ENCODE results near the gene PHF2.

The PHF2 gene

GRCh38 chr9:93636172-93636661 lies 59.8 kb downstream of the PHF2 start:
- DNase-seq (ENCODE audit: low read depth) = no peak
- TF ChIP-seq CTCF (conservative IDR thresholded peaks at IDR 0.05; ENCODE audit: low read length) = no peak
- H3K4me3 ChIP-seq (ENCODE audit: low read length) = no peak overlapping the region

- DNase-seq (ENCODE audit: low read depth) = no peak
- TF ChIP-seq CTCF (conservative IDR thresholded peaks at IDR 0.05; ENCODE audit: low read length) = no peak
- H3K4me3 ChIP-seq (ENCODE audit: low read length) = no peak overlapping the region
These were observed 60.3 kb downstream of the PHF2 start for GRCh38 chr9:93636667-93637066.

- TF ChIP-seq CTCF (conservative IDR thresholded peaks at IDR 0.05; ENCODE audit: low read length) = no peak
- DNase-seq (ENCODE audit: low read depth) = no peak
- no peak overlapping the region for H3K4me3 ChIP-seq (ENCODE audit: low read length)
These were observed 61.5 kb downstream of the PHF2 start for GRCh38 chr9:93637886-93638285.

- no peak for DNase-seq (ENCODE audit: low read depth)
- no peak overlapping the region for H3K4me3 ChIP-seq (ENCODE audit: low read length)
- TF ChIP-seq CTCF (conservative IDR thresholded peaks at IDR 0.05; ENCODE audit: low read length) = no peak
These were observed 63.6 kb downstream of the PHF2 start for GRCh38 chr9:93640027-93640426.

- no peak for TF ChIP-seq CTCF (conservative IDR thresholded peaks at IDR 0.05; ENCODE audit: low read length)
- peak; percentile 82 for DNase-seq (ENCODE audit: low read depth)
- no peak overlapping the region for H3K4me3 ChIP-seq (ENCODE audit: low read length)
These were observed 66.6 kb downstream of the PHF2 start for GRCh38 chr9:93642961-93643360.

GRCh38 chr9:93644397-93645088 lies 68.2 kb downstream of the PHF2 start:
- TF ChIP-seq CTCF (conservative IDR thresholded peaks at IDR 0.05; ENCODE audit: low read length) = no peak
- DNase-seq (ENCODE audit: low read depth) = no peak
- H3K4me3 ChIP-seq (ENCODE audit: low read length) = no peak overlapping the region

- no peak overlapping the region for H3K4me3 ChIP-seq (ENCODE audit: low read length)
- DNase-seq (ENCODE audit: low read depth) = no peak
- no peak for TF ChIP-seq CTCF (conservative IDR thresholded peaks at IDR 0.05; ENCODE audit: low read length)
These were observed 68.9 kb downstream of the PHF2 start for GRCh38 chr9:93645149-93645889.
